ENCODE measurements around the gene MYL5. TPM values are rescaled to one million over a fixed set of nuclear protein-coding genes. Genes with fewer than 3 reads are reported as not detected.

Gene MYL5
- total and polyA plus RNA-seq, 2 of the 13 experiments (the other 11 are each of a cell fraction or from before 2014, with no cell fraction given): 6.5 to 16.0 TPM

DNA sequence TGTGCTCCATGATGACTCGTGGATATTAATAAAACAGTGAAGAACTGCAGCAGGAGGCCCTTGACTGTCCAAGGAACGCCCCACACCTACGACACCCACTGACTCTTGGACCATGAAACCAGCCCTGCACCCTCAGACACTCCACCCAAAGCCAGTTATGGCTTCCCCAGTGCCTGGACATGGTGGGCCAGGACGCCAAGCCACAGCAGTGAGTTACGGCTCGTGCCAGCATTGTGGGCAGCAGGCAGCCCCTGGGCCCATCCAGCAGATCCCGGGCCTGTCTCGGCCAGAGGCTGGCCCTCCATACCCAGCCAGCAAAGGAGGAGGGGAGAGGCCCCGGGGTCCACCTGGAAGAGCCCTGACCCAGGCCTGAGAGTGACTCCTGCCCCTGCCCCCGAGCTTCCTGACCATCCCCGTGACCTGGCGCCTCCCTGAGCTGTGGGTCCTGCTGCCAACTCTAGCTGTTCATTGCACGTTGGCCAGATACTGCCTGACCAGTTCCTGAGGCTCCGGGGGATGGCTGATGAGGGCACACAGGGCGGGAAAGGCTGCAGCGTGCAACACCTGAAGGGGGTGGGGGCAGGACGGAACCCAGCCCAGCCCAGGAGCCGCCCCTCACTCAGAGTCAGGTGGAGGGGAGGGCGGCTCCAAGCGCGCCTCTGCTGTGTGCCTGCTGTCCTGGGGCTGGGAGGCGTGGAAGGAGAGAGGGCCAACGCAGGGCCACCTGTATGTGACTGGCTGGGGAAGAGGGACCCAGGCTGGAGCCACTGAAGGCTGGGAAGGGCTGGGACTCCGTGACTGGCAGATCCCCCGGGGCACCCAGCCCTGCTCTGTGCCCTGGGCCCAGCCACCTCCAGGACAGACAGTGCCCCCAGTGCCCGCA, 13.9 kb downstream of the MYL5 start:
- in situ Hi-C loops (cut with HindIII; ENCODE audit: extremely low pct_ligation_motif_present, low pct_unique_long_range_greater_than_20kb) (no loop called here), intact Hi-C loops (cut with micrococcal nuclease; ENCODE audit: unreplicated experiment) (loop anchor here (2.0 to 5.0 kb wide), 2 partner anchors 17 to 34 kb away; partner anchors contain the start of gene PCGF3)
- H3K9me3 ChIP-seq (ENCODE audit: low read length): no peaks in the 10 kb centered on the region
- H3K9ac ChIP-seq (ENCODE audit: insufficient read depth, low read depth, low read length): no peak overlapping the region; the same call in 1 of the 2 replicates
- DNase-seq (ENCODE audit: low spot score) (no peak), FAIRE-seq (no peak), ATAC-seq (no peak)
- H3K79me2 ChIP-seq (ENCODE audit: insufficient read depth, low read length): no peaks in the 10 kb centered on the region
- WGBS (ENCODE audit: low lambda C conversion rate): 84% methylated on average over 6 of the region's 26 CpGs
- no peak overlapping the region for H2AFZ ChIP-seq (ENCODE audit: low read length)
- POLR2A ChIA-PET: interaction anchor here (1.4 to 1.5 kb wide), 3 partner anchors 9 to 12 kb away, joined by 7 to 15 read pairs (median 8); no protein-coding TSS in a partner anchor
- H3K27ac ChIP-seq (ENCODE audit: extremely low read length, insufficient read depth, low read length): no peak overlapping the region
- peaks cover 79% of the 10 kb centered on the region for H3K4me1 ChIP-seq (ENCODE audit: insufficient read depth, low read length)
- BruUV-seq (replicated peaks): no TSS peak
- no peaks in the 10 kb centered on the region for H4K20me1 ChIP-seq (ENCODE audit: insufficient read depth, low read length)
- peak overlapping the region in 2 of 3 experiments; percentile 63 to 71; a peak in 4 of 6 replicates for H3K4me3 ChIP-seq (replicated peaks in 1 of 3; ENCODE audit: insufficient read depth in 1 of 3, low read depth in 2 of 3, low read length in 3 of 3)
- H3K4me2 ChIP-seq (ENCODE audit: low read depth, low read length): peak overlapping the region; percentile 97
- peaks cover 1 to 12% of the 10 kb centered on the region in 2 experiments; a peak in 3 of 5 replicates for H3K27me3 ChIP-seq (ENCODE audit: control insufficient read depth in 1 of 2, insufficient read depth in 2 of 2, low read length in 2 of 2)
- CTCF ChIA-PET (ENCODE audit: low intra/inter-chr PET ratio, low total read pairs): no interaction called here
- no peaks in the 10 kb centered on the region for H3K36me3 ChIP-seq (replicated peaks in 1 of 2; ENCODE audit: control insufficient read depth in 1 of 2, insufficient read depth in 2 of 2, low read length in 2 of 2)
- TF ChIP-seq MAZ (IDR thresholded peaks at IDR 0.05; ENCODE audit: borderline replicate concordance, low read depth, low read length) (no peak; the same call in 1 of the 2 replicates), MAZ (CRISPR knock-in tag; IDR thresholded peaks at IDR 0.05; ENCODE audit: low read depth) (peak; percentile 31; the same call in 1 of the 2 replicates), PTBP1 (IDR thresholded peaks at IDR 0.05; ENCODE audit: low read depth, low read length, poor library complexity, severe bottlenecking) (no peak), TBX2 (CRISPR knock-in tag; IDR thresholded peaks at IDR 0.05; ENCODE audit: borderline replicate concordance) (no peak; the same call in 1 of the 2 replicates), SALL2 (CRISPR knock-in tag; IDR thresholded peaks at IDR 0.05) (no peak), ZNF468 (CRISPR knock-in tag; IDR thresholded peaks at IDR 0.05) (no peak), MXI1 (IDR thresholded peaks at IDR 0.05; ENCODE audit: borderline replicate concordance, low read depth, low read length) (no peak), ZBTB21 (CRISPR knock-in tag; IDR thresholded peaks at IDR 0.05) (0 out of 2 replicates have a peak, but pooled peaks have one; percentile 8), EED (CRISPR knock-in tag; IDR thresholded peaks at IDR 0.05) (peak; percentile 53; the same call in 1 of the 2 replicates), ZHX1 (CRISPR knock-in tag; IDR thresholded peaks at IDR 0.05; ENCODE audit: low read depth) (no peak), CENPT (CRISPR knock-in tag; IDR thresholded peaks at IDR 0.05; ENCODE audit: low read depth) (0 out of 2 replicates have a peak, but pooled peaks have one; percentile 15), MAFK (conservative IDR thresholded peaks at IDR 0.05 in 1 of 2, IDR thresholded peaks at IDR 0.05 in 1 of 2; ENCODE audit: low read length in 2 of 2) (no peak), MAFF (IDR thresholded peaks at IDR 0.05; ENCODE audit: low read depth, low read length) (no peak), HOXA9 (CRISPR knock-in tag; IDR thresholded peaks at IDR 0.05; ENCODE audit: borderline replicate concordance) (0 out of 2 replicates have a peak, but pooled peaks have one; percentile 27), ZNF564 (CRISPR knock-in tag; IDR thresholded peaks at IDR 0.05) (no peak), SP2 (CRISPR knock-in tag; IDR thresholded peaks at IDR 0.05) (0 out of 2 replicates have a peak, but pooled peaks have one; percentile 26), TFE3 (CRISPR knock-in tag; IDR thresholded peaks at IDR 0.05) (no peak)
